ENCODE measurements around the gene MACROD2.

DNA sequence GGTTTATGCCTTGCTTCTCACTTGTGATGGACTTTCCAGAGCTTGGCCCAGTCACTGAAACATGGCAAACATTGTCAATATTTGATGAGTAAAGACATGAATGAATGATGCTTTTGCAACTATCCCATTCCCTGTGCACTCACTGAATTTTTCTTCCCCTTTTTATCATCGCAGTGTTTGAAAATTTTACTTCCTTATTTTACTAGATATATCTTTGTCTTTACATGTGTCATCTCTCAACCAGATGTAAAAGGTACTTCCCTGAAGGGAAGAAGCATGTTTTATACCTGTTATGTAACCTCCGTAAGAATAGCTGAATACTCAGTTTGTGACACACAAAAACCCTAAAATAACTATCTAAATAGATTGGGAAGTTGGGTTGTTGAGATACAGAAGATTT lies 886.8 kb downstream of the MACROD2 start:
- TF ChIP-seq CTCF (IDR thresholded peaks at IDR 0.05; ENCODE audit: insufficient read depth, low read length, poor library complexity, severe bottlenecking) (no peak), EZH2phosphoT487 (conservative IDR thresholded peaks at IDR 0.05; ENCODE audit: low read length) (no peak)
